Lower leg skin (tissue), 4 donors: ENCODE data around the gene AKAP3. TPM values are rescaled to one million over a fixed set of nuclear protein-coding genes. Genes with fewer than 3 reads are reported as not detected.
A peak's percentile ranks its signal among the peaks of the same experiment; 100 is the strongest.

Experiments
- DNase-seq, 2 donors: peaks; one replicate each; pipeline ENCODE4 v3.0.0-alpha.2; 2019; ENCODE audit warnings: low spot score in 2 of 2
- H3K4me3 ChIP-seq: fragments of 200-600 bp; sonication (generic); 2 replicates; pipeline ENCODE4 v1.5.1; 2017; ENCODE audit warnings: mild to moderate bottlenecking, low read depth; ENCODE audit not compliant: poor library complexity, severe bottlenecking
- CTCF ChIP-seq, 3 donors: fragments of 450-650 bp; IDR thresholded peaks; one replicate each; pipeline ENCODE4 v1.5.1; 2016; ENCODE audit warnings: antibody characterized with exemption in 3 of 3, mild to moderate bottlenecking in 3 of 3, moderate library complexity in 2 of 3
- POLR2A ChIP-seq, 2 donors: fragments of 450-650 bp; IDR thresholded peaks; one replicate each; pipeline ENCODE4 v1.6.1; 2016 to 2017; ENCODE audit warnings: antibody characterized with exemption in 2 of 2, mild to moderate bottlenecking in 1 of 2, moderate library complexity in 1 of 2
- WGBS, 2 donors: methylation state at CpG; one replicate each; pipeline ENCODE4 v1.1.5; 2018; 5-methylcytosine and 5-hydroxymethylcytosine counted together
- intact Hi-C: fragments of 100-400 bp; cut with DNase I; formaldehyde crosslinking; loops from one replicate; pipeline ENCODE4 v1.15.0; 2023; ENCODE audit warnings: low total_unique reads
- total RNA-seq, 4 donors: library from RNA; depleted of rRNA; stranded (reverse); fragments of >200 nt; gene quantifications; one replicate each; pipeline ENCODE4 v1.1.0, GENCODE V29; 2016

The AKAP3 gene
- total RNA-seq = 1 to 10 TPM in 2 of 4 donors, under 1 TPM in 2; 0.61 to 1.4 (median 1.0) TPM

- DNase-seq = peak; percentile 78 to 95
- WGBS, 2 donors = 1 to 2% methylated on average over 39 of the region's 39 CpGs
- TF ChIP-seq POLR2A (IDR thresholded peaks at IDR 0.05) (no peak), CTCF (IDR thresholded peaks at IDR 0.05) (no peak)
- intact Hi-C loops = no loop called here
- H3K4me3 ChIP-seq = peak within 1 kb of the TSS; percentile 61
These were observed at the start of gene AKAP3, which contains the start of gene NDUFA9 for GRCh38 chr12:4648501-4649357. Gene AKAP3, minus strand, starts transcription at chr12:4649051. Its CDS starts 10,855 bp downstream, at chr12:4638196. Gene NDUFA9, plus strand, starts transcription at chr12:4649114. Its CDS starts 13 bp downstream, at chr12:4649127.

GRCh38 chr12:4690760-4691159 is 41.9 kb upstream of the AKAP3 start:
- TF ChIP-seq CTCF (IDR thresholded peaks at IDR 0.05) (no peak), POLR2A (IDR thresholded peaks at IDR 0.05) (no peak)
- 93 to 95% methylated on average over 5 of the region's 5 CpGs for WGBS, 2 donors
- no peak for DNase-seq

GRCh38 chr12:4685317-4685716 is 36.5 kb upstream of the AKAP3 start:
- WGBS, 2 donors = 87 to 89% methylated on average over 8 of the region's 8 CpGs
- no peak for TF ChIP-seq POLR2A (IDR thresholded peaks at IDR 0.05)
- TF ChIP-seq CTCF (IDR thresholded peaks at IDR 0.05) = no peak
- no peak for DNase-seq
- H3K4me3 ChIP-seq = no peak overlapping the region
- intact Hi-C loops = no loop called here

More at GRCh38 chr12:4690760-4691159, 41.9 kb upstream of the AKAP3 start:
- H3K4me3 ChIP-seq = no peak overlapping the region
- intact Hi-C loops = no loop called here

- intact Hi-C loops = no loop called here
- no peak overlapping the region for H3K4me3 ChIP-seq
- no peak for DNase-seq
- WGBS, 2 donors = 64 to 81% methylated on average over 3 of the region's 3 CpGs
- TF ChIP-seq POLR2A (IDR thresholded peaks at IDR 0.05) (no peak), CTCF (IDR thresholded peaks at IDR 0.05) (no peak)
These were observed 32.9 kb upstream of the AKAP3 start for GRCh38 chr12:4681732-4682131.

- TF ChIP-seq POLR2A (IDR thresholded peaks at IDR 0.05) (no peak), CTCF (IDR thresholded peaks at IDR 0.05) (no peak)
- no peak for DNase-seq
- intact Hi-C loops = no loop called here
- WGBS, 2 donors = 93% methylated on average over 2 of the region's 2 CpGs
- H3K4me3 ChIP-seq = no peak overlapping the region
These were observed 30.9 kb upstream of the AKAP3 start for GRCh38 chr12:4679711-4680110.
